ENCODE data around the gene SPRYD7.

DNA sequence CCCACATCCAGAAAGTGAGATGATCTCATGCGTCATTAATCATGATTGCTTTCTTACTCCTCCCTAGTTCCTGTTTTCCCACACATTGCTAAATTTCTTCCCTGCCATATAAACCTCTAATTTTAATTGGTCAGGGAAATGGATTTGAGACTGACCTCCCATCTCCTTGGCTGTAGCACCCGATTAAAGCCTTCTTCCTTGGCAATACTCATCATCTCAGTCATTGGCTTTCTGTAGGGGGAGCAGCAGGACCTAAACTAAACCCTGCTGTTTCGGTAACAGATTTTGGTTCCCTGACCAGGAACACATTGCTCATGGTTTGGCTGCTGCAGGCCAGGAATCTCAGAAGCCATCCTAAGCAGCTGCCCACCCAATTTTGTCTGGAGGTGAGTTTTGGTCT is 61.7 kb downstream of the SPRYD7 start:
- no peak for TF ChIP-seq POLR2AphosphoS5 (IDR thresholded peaks at IDR 0.05; ENCODE audit: low read depth, low read length)
- TF ChIP-seq YY1 (IDR thresholded peaks at IDR 0.05; ENCODE audit: low read depth) = no peak
- TF ChIP-seq, protein P1, sequence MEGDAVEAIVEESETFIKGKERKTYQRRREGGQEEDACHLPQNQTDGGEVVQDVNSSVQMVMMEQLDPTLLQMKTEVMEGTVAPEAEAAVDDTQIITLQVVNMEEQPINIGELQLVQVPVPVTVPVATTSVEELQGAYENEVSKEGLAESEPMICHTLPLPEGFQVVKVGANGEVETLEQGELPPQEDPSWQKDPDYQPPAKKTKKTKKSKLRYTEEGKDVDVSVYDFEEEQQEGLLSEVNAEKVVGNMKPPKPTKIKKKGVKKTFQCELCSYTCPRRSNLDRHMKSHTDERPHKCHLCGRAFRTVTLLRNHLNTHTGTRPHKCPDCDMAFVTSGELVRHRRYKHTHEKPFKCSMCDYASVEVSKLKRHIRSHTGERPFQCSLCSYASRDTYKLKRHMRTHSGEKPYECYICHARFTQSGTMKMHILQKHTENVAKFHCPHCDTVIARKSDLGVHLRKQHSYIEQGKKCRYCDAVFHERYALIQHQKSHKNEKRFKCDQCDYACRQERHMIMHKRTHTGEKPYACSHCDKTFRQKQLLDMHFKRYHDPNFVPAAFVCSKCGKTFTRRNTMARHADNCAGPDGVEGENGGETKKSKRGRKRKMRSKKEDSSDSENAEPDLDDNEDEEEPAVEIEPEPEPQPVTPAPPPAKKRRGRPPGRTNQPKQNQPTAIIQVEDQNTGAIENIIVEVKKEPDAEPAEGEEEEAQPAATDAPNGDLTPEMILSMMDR (IDR thresholded peaks at IDR 0.05) = no peak
- TF ChIP-seq, protein P2, sequence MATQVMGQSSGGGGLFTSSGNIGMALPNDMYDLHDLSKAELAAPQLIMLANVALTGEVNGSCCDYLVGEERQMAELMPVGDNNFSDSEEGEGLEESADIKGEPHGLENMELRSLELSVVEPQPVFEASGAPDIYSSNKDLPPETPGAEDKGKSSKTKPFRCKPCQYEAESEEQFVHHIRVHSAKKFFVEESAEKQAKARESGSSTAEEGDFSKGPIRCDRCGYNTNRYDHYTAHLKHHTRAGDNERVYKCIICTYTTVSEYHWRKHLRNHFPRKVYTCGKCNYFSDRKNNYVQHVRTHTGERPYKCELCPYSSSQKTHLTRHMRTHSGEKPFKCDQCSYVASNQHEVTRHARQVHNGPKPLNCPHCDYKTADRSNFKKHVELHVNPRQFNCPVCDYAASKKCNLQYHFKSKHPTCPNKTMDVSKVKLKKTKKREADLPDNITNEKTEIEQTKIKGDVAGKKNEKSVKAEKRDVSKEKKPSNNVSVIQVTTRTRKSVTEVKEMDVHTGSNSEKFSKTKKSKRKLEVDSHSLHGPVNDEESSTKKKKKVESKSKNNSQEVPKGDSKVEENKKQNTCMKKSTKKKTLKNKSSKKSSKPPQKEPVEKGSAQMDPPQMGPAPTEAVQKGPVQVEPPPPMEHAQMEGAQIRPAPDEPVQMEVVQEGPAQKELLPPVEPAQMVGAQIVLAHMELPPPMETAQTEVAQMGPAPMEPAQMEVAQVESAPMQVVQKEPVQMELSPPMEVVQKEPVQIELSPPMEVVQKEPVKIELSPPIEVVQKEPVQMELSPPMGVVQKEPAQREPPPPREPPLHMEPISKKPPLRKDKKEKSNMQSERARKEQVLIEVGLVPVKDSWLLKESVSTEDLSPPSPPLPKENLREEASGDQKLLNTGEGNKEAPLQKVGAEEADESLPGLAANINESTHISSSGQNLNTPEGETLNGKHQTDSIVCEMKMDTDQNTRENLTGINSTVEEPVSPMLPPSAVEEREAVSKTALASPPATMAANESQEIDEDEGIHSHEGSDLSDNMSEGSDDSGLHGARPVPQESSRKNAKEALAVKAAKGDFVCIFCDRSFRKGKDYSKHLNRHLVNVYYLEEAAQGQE (IDR thresholded peaks at IDR 0.05; ENCODE audit: low read depth, low read length) = no peak

Measured in SK-N-SH (cell line).